Natural killer cell (primary cell): ENCODE measurements around the gene LMO4. TPM values are rescaled to one million over a fixed set of nuclear protein-coding genes. Genes with fewer than 3 reads are reported as not detected.
A peak's percentile ranks its signal among the peaks of the same experiment; 100 is the strongest.

Source experiments
- ATAC-seq, 3 donors: fragments of 150-1000 bp in 2 of 3; fragments of 200-7000 bp in 1 of 3; cut with Tn5 transposase; 1 replicate in 1 of 3; 2 replicates in 2 of 3; pipeline ENCODE4 v1.10.0; 2021; ENCODE audit warnings: mild to moderate bottlenecking in 2 of 3, moderate library complexity in 2 of 3
- DNase-seq, 2 donors: peaks; one replicate each; pipeline versions ENCODE4 v3.0.0 to v3.0.0-alpha.2; 2013 to 2021; ENCODE audit warnings: mixed read lengths in 1 of 2
- H3K27ac ChIP-seq: one replicate; pipeline ENCODE4 v1.5.1; 2013; ENCODE audit warnings: mild to moderate bottlenecking, low read length
- H3K27me3 ChIP-seq: one replicate; pipeline ENCODE4 v1.6.1; 2013; ENCODE audit warnings: low read length; ENCODE audit not compliant: control insufficient read depth, insufficient read depth
- H3K36me3 ChIP-seq: one replicate; pipeline ENCODE4 v1.6.1; 2013; ENCODE audit warnings: low read length; ENCODE audit not compliant: control insufficient read depth, insufficient read depth
- H3K4me1 ChIP-seq: one replicate; pipeline ENCODE4 v1.6.1; 2013; ENCODE audit warnings: low read length; ENCODE audit not compliant: control insufficient read depth, insufficient read depth
- H3K4me3 ChIP-seq: one replicate; pipeline ENCODE4 v1.5.1; 2013; ENCODE audit warnings: low read length
- H3K9me3 ChIP-seq: one replicate; pipeline ENCODE4 v1.6.1; 2013; ENCODE audit warnings: low read length; ENCODE audit not compliant: control insufficient read depth, insufficient read depth
- H3K27ac Mint-ChIP-seq, 2 donors: one replicate each; pipeline ENCODE4 v1.8.0; 2022; ENCODE audit warnings: mild to moderate bottlenecking in 2 of 2, mixed read lengths in 2 of 2, moderate library complexity in 1 of 2
- H3K27me3 Mint-ChIP-seq, 2 donors: one replicate each; pipeline ENCODE4 v1.8.0; 2022; ENCODE audit warnings: low read depth in 2 of 2, mixed read lengths in 2 of 2
- H3K36me3 Mint-ChIP-seq: one replicate; pipeline ENCODE4 v1.8.0; 2022; ENCODE audit warnings: mixed read lengths
- H3K4me1 Mint-ChIP-seq, 2 donors: one replicate each; pipeline ENCODE4 v1.8.0; 2022; ENCODE audit warnings: mixed read lengths in 2 of 2
- H3K4me3 Mint-ChIP-seq: one replicate; pipeline ENCODE4 v1.8.0; 2022; ENCODE audit warnings: mild to moderate bottlenecking, moderate library complexity, mixed read lengths
- H3K9me3 Mint-ChIP-seq, 2 donors: one replicate each; pipeline ENCODE4 v1.8.0; 2022; ENCODE audit warnings: mixed read lengths in 2 of 2
- WGBS: methylation state at CpG from one replicate; pipeline ENCODE4 v1.1.7; 2013; ENCODE audit warnings: missing lambda C conversion rate; ENCODE audit not compliant: insufficient coverage; 5-methylcytosine and 5-hydroxymethylcytosine counted together
- intact Hi-C: fragments of 100-400 bp; cut with micrococcal nuclease; formaldehyde crosslinking; loops from one replicate; pipeline ENCODE4 v1.14.2; 2022
- total RNA-seq, 4 donors: library from RNA; stranded (reverse); fragments of 120-200 nt in 1 of 4; gene quantifications; one replicate each; pipeline versions ENCODE4 v1.2.3 to v1.2.4, GENCODE V29; 2013 to 2022
- TF ChIP-seq, protein P1 (sequence below): fragments of 200-600 bp; IDR thresholded peaks from one replicate; pipeline ENCODE4 v1.8.0; 2022; ENCODE audit warnings: antibody characterized with exemption

Gene LMO4
- total RNA-seq, 3 donors from 2014 or later (not counting 1 experiment from before 2014, with no cell fraction given), result 38.2 to 50.1 (median 50.0) TPM

DNA sequence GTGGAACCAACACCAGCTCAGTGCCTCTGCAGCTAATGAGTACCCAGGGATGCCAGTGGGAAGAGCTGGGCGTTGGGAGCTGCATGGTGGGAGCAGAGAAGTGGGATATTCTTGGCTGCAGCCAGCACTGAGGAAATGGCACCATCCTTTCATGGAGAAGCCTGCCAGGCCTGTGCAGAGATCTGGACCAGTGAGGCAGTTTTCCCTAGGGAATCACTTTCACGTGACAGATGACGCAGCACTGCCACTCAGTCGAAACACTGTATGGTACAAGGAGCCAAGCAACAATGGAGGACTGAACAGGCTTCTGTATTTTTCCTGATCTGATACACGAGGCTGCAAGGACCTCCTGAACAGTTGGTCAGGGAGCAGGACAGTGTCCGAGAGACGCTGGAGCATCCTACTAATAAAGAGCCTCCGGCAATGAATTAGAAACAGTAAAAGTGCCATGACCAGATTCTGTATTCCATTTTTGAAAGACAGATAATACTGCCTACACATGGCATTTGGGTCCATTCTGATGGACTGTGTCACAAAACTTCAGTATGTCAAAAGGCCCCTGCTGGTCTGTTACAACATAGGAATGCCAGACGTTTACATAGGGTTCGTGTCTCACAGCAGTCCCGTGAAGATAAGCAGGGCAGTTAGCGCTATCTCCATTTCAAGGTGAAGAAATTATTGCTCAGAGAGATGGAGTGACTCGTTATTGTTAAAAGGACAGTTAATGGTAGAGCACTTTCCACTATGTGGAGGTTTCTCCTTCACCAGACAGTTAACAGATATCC lies 44.0 kb upstream of the LMO4 start:
- H3K36me3 Mint-ChIP-seq, result no peaks in the 10 kb centered on the region
- H3K4me1 ChIP-seq, result no peaks in the 10 kb centered on the region
- no peak for DNase-seq
- no peaks in the 10 kb centered on the region for H3K27me3 ChIP-seq
- H3K4me1 Mint-ChIP-seq, result peaks cover 0 to 3% of the 10 kb centered on the region in 2 donors
- WGBS, result 85% methylated on average over 12 of the region's 13 CpGs
- peaks cover 0 to 14% of the 10 kb centered on the region in 2 donors for H3K27me3 Mint-ChIP-seq
- H3K4me3 ChIP-seq, result no peak overlapping the region
- H3K27ac Mint-ChIP-seq, result no peak overlapping the region
- ATAC-seq, result no peak
- no peaks in the 10 kb centered on the region for H3K9me3 ChIP-seq
- no peaks in the 10 kb centered on the region for H3K36me3 ChIP-seq
- no peaks in the 10 kb centered on the region for H3K9me3 Mint-ChIP-seq
- TF ChIP-seq, protein P1, sequence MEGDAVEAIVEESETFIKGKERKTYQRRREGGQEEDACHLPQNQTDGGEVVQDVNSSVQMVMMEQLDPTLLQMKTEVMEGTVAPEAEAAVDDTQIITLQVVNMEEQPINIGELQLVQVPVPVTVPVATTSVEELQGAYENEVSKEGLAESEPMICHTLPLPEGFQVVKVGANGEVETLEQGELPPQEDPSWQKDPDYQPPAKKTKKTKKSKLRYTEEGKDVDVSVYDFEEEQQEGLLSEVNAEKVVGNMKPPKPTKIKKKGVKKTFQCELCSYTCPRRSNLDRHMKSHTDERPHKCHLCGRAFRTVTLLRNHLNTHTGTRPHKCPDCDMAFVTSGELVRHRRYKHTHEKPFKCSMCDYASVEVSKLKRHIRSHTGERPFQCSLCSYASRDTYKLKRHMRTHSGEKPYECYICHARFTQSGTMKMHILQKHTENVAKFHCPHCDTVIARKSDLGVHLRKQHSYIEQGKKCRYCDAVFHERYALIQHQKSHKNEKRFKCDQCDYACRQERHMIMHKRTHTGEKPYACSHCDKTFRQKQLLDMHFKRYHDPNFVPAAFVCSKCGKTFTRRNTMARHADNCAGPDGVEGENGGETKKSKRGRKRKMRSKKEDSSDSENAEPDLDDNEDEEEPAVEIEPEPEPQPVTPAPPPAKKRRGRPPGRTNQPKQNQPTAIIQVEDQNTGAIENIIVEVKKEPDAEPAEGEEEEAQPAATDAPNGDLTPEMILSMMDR, result no peak
- intact Hi-C loops, result no loop called here
- no peak overlapping the region for H3K4me3 Mint-ChIP-seq
- no peak overlapping the region for H3K27ac ChIP-seq

DNA sequence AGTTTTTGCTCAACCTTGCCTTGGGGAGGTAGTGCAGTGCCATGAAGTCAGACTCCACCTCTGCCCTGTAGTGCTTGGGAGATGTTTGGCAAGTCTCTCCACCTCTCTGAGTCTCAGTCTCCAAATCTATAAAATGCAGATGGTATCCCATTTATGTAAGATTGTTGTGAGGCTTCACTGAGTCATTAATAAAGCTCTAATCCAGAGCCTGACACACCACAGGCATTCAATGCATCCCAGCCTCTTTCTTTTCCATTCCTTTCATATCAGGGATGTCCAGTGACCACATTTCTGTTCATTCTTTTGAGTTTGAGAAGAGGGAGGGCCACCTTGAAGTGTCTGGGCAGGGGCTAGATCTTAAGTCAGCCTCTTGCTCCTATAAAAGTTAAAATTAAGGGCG lies 37.6 kb upstream of the LMO4 start:
- Mint-ChIP-seq H3K27ac (no peak overlapping the region), H3K4me3 (no peak overlapping the region), H3K27me3 (peaks cover 4 to 12% of the 10 kb centered on the region in 2 donors), H3K4me1 (no peaks in the 10 kb centered on the region), H3K36me3 (no peaks in the 10 kb centered on the region), H3K9me3 (no peaks in the 10 kb centered on the region)
- intact Hi-C loops, result no loop called here
- TF ChIP-seq, protein P1, result no peak
- Histone ChIP-seq H3K4me1 (no peaks in the 10 kb centered on the region), H3K27ac (no peak overlapping the region), H3K4me3 (no peak overlapping the region), H3K36me3 (no peaks in the 10 kb centered on the region), H3K9me3 (no peaks in the 10 kb centered on the region), H3K27me3 (no peaks in the 10 kb centered on the region)
- ATAC-seq (no peak), DNase-seq (no peak)
- 70% methylated on average over 1 of the region's 1 CpG for WGBS

DNA sequence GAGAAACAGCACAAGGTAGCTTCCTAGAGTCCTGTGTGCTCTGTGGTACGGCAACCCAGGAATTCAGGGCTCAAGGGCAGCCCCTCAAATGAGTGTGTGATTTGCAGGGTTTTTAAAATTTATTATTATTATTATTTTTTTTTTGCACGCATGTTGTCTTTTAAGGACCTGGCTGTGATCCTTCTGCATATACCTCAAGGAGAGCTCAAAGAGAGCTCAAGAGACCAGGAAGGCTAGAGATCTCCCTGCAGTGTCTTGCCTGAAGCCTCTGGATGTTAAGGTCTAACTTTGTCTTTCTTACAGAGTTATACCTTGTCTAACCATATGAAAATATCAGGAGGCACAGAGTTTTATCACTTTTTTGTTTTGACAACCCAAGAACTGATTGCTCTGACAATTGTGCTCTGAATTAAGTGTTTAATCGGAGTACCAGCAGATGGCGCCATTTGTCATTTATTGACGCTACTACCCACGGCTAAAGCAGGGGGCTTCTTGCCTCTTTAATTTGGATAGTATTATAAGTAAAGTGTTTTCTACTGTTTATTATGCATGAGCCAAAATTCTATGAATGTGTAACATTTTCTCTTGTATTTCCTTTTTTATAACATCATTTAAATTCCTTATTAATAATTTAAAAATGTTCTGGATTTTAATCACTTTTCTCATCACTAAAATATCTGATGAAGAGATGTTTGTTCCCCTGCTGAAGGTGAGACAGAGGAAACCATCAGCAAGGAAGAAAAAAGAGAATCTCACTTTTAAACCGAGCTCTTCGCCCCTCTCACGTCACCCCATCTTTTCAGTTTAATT lies 35.8 kb upstream of the LMO4 start:
- intact Hi-C loops, result loop anchor here (1.0 to 2.0 kb wide), 2 partner anchors 660 to 1302 kb away; no protein-coding TSS in a partner anchor
- Mint-ChIP-seq H3K9me3 (no peaks in the 10 kb centered on the region), H3K4me1 (no peaks in the 10 kb centered on the region), H3K36me3 (no peaks in the 10 kb centered on the region), H3K27ac (no peak overlapping the region), H3K4me3 (no peak overlapping the region), H3K27me3 (peaks cover 7 to 12% of the 10 kb centered on the region in 2 donors)
- 33% methylated on average over 6 of the region's 9 CpGs for WGBS
- no peaks in the 10 kb centered on the region for H3K4me1 ChIP-seq
- ATAC-seq (peak in 2 of 3 donors; percentile 57 to 75), DNase-seq (peak; percentile 41 to 83)
- H3K27ac ChIP-seq, result no peak overlapping the region
- H3K36me3 ChIP-seq, result no peaks in the 10 kb centered on the region
- no peaks in the 10 kb centered on the region for H3K9me3 ChIP-seq
- no peaks in the 10 kb centered on the region for H3K27me3 ChIP-seq
- H3K4me3 ChIP-seq, result no peak overlapping the region
- TF ChIP-seq, protein P1, result peak; percentile 91
